Right lobe of liver (tissue), 6 donors: ENCODE results near the gene RPAP3. TPM values are rescaled to one million over a fixed set of nuclear protein-coding genes. Genes with fewer than 3 reads are reported as not detected.

ENCODE experiments used
- ATAC-seq, 4 donors: fragments of 200-7000 bp; cut with Tn5 transposase; one replicate each; pipeline ENCODE4 v1.9.1; 2020; ENCODE audit warnings: mild to moderate bottlenecking in 4 of 4, moderate library complexity in 4 of 4
- DNase-seq, 3 donors: peaks; one replicate each; pipeline ENCODE4 v3.0.0-alpha.2; 2020
- H3K27ac ChIP-seq, 3 donors: fragments of 200-600 bp; one replicate each; pipeline ENCODE4 v1.8.0; 2022
- H3K27me3 ChIP-seq, 2 donors: fragments of 200-600 bp; one replicate each; pipeline ENCODE4 v1.8.0; 2022
- H3K36me3 ChIP-seq, 4 donors: fragments of 200-600 bp; sonication (generic) in 1 of 4; one replicate each; pipeline versions ENCODE4 v1.5.1 to v1.8.0; 2017 to 2022; ENCODE audit warnings: control low read depth in 1 of 4
- H3K4me1 ChIP-seq, 4 donors: fragments of 200-600 bp; sonication (generic) in 1 of 4; one replicate each; pipeline versions ENCODE4 v1.5.1 to v1.8.0; 2017 to 2022; ENCODE audit warnings: control low read depth in 1 of 4
- H3K4me3 ChIP-seq, 3 donors: fragments of 200-600 bp; one replicate each; pipeline ENCODE4 v1.8.0; 2022
- H3K9me3 ChIP-seq, 4 donors: fragments of 200-600 bp; sonication (generic) in 1 of 4; one replicate each; pipeline versions ENCODE4 v1.5.1 to v1.8.0; 2017 to 2022; ENCODE audit warnings: control low read depth in 1 of 4
- POLR2A ChIP-seq: fragments of 450-650 bp; IDR thresholded peaks from one replicate; pipeline ENCODE4 v1.6.1; 2017; ENCODE audit warnings: antibody characterized with exemption, mild to moderate bottlenecking
- WGBS: methylation state at CpG from one replicate; pipeline ENCODE4 v1.1.6; 2018; ENCODE audit warnings: low coverage, low lambda C conversion rate; ENCODE audit not compliant: insufficient coverage; ENCODE audit errors: missing lambda C conversion rate; 5-methylcytosine and 5-hydroxymethylcytosine counted together
- intact Hi-C, 2 donors: fragments of 100-400 bp; cut with DNase I; formaldehyde crosslinking; loops; one replicate each; pipeline versions ENCODE4 v1.11.2 to v1.14.1; 2022
- total RNA-seq, 6 experiments: library from RNA; depleted of rRNA in 2 of 6; stranded (reverse); fragments of >200 nt in 2 of 6; fragmentation: NEBNext Ultra II Directional in 3 of 6; extraction: Animal tissue kit (Norgen Biotek cat#: 25700) in 3 of 6; gene quantifications; one replicate each; pipeline versions ENCODE4 v1.1.0 to v1.2.4, GENCODE V29; 2016 to 2023
- TF ChIP-seq, protein P1 (sequence below), 4 donors: fragments of 200-600 bp in 3 of 4; fragments of 450-650 bp in 1 of 4; IDR thresholded peaks; one replicate each; pipeline versions ENCODE4 v1.5.1 to v1.8.0; 2016 to 2022; ENCODE audit warnings: antibody characterized with exemption in 4 of 4, mild to moderate bottlenecking in 2 of 4
- donor health status: DM: no; HTN: yes; CAD: no.
- donor health status: DM: no; HTN: no; CAD: no.
- donor health status: DM: no; HTN: no; CAD: no.
- donor health status: DM: no; HTN: yes; CAD: no.
- donor health status: DM: no; HTN: yes; CAD: no.

Gene RPAP3
- total RNA-seq, 6 experiments from 2014 or later: 6.9 to 13.2 (median 10.4) TPM

DNA sequence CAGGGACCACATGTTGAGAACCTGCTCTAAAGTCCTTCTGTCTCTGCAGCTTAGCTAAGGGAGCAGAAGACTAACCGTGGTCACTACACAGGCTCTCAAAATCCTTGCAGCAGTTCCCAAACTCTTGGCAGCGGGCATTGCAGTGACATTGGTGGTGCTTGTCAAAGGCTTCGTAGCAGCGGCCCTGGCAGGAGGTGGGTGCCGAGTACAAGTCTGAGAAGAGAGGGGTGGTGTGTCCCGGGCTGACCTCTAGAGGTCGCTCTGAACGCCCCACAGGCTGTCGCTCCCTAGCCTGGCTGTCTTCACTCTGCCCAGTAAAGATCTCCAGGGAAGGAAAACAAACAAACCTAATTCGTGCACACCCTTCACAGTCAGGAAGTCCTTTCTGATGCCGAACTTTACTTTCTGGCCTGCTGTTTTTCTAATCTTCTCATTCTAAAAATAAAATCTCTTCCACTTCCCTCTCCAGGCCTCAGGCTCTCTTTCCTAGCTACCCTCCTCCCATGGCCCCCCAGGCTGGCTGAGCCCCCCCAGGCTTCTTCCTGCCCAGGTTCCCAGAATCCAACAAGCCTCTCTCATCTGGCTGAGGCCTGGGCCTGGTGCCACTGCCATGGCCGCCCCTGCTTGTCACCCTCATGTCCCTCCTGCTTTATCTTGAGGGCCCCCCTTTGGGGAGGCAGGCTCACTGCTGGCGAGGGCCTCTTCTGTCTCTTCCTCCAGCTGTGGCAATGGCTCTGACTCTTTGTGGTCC, 11.8 kb upstream of the RPAP3 start:
- H3K4me3 ChIP-seq: no peak overlapping the region
- ATAC-seq (peak; percentile 58 to 71 (median 60)), DNase-seq (peak in 1 of 3 donors; percentile 51)
- no peaks in the 10 kb centered on the region for H3K9me3 ChIP-seq
- peaks cover 0 to 9% (median 0%) of the 10 kb centered on the region in 4 donors for H3K36me3 ChIP-seq
- intact Hi-C loops: loop anchor here in 1 of 2 donors (10.0 kb wide), 1 partner anchor 47 kb away; no protein-coding TSS in a partner anchor
- H3K27ac ChIP-seq: peak overlapping the region; percentile 57 to 67 (median 60)
- no peaks in the 10 kb centered on the region for H3K27me3 ChIP-seq
- peaks cover 0 to 23% (median 0%) of the 10 kb centered on the region in 4 donors for H3K4me1 ChIP-seq
- no peak for TF ChIP-seq POLR2A
- TF ChIP-seq, protein P1, sequence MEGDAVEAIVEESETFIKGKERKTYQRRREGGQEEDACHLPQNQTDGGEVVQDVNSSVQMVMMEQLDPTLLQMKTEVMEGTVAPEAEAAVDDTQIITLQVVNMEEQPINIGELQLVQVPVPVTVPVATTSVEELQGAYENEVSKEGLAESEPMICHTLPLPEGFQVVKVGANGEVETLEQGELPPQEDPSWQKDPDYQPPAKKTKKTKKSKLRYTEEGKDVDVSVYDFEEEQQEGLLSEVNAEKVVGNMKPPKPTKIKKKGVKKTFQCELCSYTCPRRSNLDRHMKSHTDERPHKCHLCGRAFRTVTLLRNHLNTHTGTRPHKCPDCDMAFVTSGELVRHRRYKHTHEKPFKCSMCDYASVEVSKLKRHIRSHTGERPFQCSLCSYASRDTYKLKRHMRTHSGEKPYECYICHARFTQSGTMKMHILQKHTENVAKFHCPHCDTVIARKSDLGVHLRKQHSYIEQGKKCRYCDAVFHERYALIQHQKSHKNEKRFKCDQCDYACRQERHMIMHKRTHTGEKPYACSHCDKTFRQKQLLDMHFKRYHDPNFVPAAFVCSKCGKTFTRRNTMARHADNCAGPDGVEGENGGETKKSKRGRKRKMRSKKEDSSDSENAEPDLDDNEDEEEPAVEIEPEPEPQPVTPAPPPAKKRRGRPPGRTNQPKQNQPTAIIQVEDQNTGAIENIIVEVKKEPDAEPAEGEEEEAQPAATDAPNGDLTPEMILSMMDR (IDR thresholded peaks at IDR 0.05): peak; percentile 36 to 61 (median 49)
- WGBS: 47% methylated on average over 10 of the region's 13 CpGs

GRCh38 chr12:47717046-47717442, 11.2 kb upstream of the RPAP3 start:
- Histone ChIP-seq H3K36me3 (peaks cover 0 to 9% (median 0%) of the 10 kb centered on the region in 4 donors), H3K27me3 (no peaks in the 10 kb centered on the region), H3K4me3 (no peak overlapping the region), H3K4me1 (peaks cover 0 to 23% (median 0%) of the 10 kb centered on the region in 4 donors), H3K9me3 (no peaks in the 10 kb centered on the region), H3K27ac (peak overlapping the region; percentile 8 to 67 (median 57))
- ATAC-seq: no peak
- WGBS: 29% methylated on average over 1 of the region's 6 CpGs
- TF ChIP-seq, protein P1 (IDR thresholded peaks at IDR 0.05): no peak
- TF ChIP-seq POLR2A: no peak
- no peak for DNase-seq
- intact Hi-C loops: loop anchor here in 1 of 2 donors (10.0 kb wide), 1 partner anchor 48 kb away; no protein-coding TSS in a partner anchor

DNA sequence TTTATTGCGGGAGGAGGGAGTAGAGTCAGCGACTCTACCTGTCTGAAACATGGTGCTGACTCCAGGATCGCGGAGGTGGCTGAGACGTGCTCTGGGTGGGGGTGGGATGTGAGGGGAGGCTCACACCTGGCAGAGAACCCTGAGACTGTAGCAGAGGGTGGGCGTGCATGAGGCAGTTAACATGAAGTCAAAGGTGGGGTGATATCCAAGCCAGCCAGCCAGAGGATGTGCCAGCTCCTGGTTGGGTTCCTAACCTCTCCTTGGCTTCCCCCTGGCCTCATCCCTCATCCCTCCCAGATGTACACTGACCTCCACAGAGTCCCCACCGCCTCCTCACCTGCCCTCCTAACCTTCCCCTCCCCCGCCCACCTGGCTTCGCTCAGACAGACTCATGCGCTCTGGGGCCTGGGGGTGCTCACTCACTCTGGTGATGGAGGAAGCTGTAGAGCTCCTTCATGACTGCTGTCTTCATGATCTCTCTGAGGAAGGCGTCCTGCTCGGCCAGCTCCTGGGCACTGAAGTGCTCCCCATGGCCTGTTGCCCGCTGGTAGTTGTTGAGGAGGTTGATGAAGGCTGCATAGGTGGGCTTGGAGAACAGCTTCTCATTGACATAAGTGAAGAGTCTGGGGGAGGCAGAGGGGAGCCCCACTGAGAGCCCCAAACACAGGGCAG, 10.2 kb upstream of the RPAP3 start:
- DNase-seq (no peak), ATAC-seq (no peak)
- TF ChIP-seq, protein P1 (IDR thresholded peaks at IDR 0.05): no peak
- no peak for TF ChIP-seq POLR2A
- peak overlapping the region in 2 of 3 donors; percentile 45 to 50 for H3K27ac ChIP-seq
- WGBS: 26% methylated on average over 5 of the region's 13 CpGs
- peaks cover 0 to 23% (median 0%) of the 10 kb centered on the region in 4 donors for H3K4me1 ChIP-seq
- H3K9me3 ChIP-seq: no peaks in the 10 kb centered on the region
- intact Hi-C loops: loop anchor here in 1 of 2 donors (10.0 kb wide), 1 partner anchor 49 kb away; no protein-coding TSS in a partner anchor
- H3K36me3 ChIP-seq: peaks cover 0 to 9% (median 0%) of the 10 kb centered on the region in 4 donors
- no peak overlapping the region for H3K4me3 ChIP-seq
- H3K27me3 ChIP-seq: no peaks in the 10 kb centered on the region

- Histone ChIP-seq H3K9me3 (no peaks in the 10 kb centered on the region), H3K27ac (peak overlapping the region in 2 of 3 donors; percentile 45 to 50), H3K4me3 (no peak overlapping the region), H3K4me1 (peaks cover 0 to 23% (median 0%) of the 10 kb centered on the region in 4 donors), H3K27me3 (no peaks in the 10 kb centered on the region), H3K36me3 (peaks cover 0 to 9% (median 0%) of the 10 kb centered on the region in 4 donors)
- ATAC-seq (peak; percentile 80 to 87 (median 84)), DNase-seq (peak; percentile 70 to 80 (median 73))
- no peak for TF ChIP-seq POLR2A
- TF ChIP-seq, protein P1 (IDR thresholded peaks at IDR 0.05): peak; percentile 77 to 86 (median 78)
- intact Hi-C loops: loop anchor here in 1 of 2 donors (10.0 kb wide), 1 partner anchor 49 kb away; no protein-coding TSS in a partner anchor
- 9% methylated on average over 10 of the region's 10 CpGs for WGBS
These were observed 9.6 kb upstream of the RPAP3 start for GRCh38 chr12:47715393-47715876.
